Duodenal mucosa (tissue), 2 donors: ENCODE measurements around the gene ANKFY1.

Experiments
- H3K27ac ChIP-seq: one replicate; pipeline ENCODE4 v1.7.0; 2013; ENCODE audit warnings: low read depth, low read length
- H3K27me3 ChIP-seq, 2 donors: one replicate each; pipeline ENCODE4 v1.7.0; 2013; ENCODE audit warnings: low read length in 2 of 2, control low read depth in 1 of 2; ENCODE audit not compliant: insufficient read depth in 2 of 2, control insufficient read depth in 1 of 2
- H3K36me3 ChIP-seq, 2 donors: one replicate each; pipeline ENCODE4 v1.7.0; 2013; ENCODE audit warnings: low read length in 2 of 2, control low read depth in 1 of 2; ENCODE audit not compliant: insufficient read depth in 2 of 2, control insufficient read depth in 1 of 2
- H3K4me1 ChIP-seq, 2 donors: one replicate each; pipeline ENCODE4 v1.7.0; 2013; ENCODE audit warnings: low read length in 2 of 2, control low read depth in 1 of 2; ENCODE audit not compliant: insufficient read depth in 2 of 2, control insufficient read depth in 1 of 2
- H3K4me3 ChIP-seq, 2 donors: one replicate each; pipeline ENCODE4 v1.7.0; 2013; ENCODE audit warnings: low read length in 2 of 2, low read depth in 1 of 2
- H3K9ac ChIP-seq, 2 donors: one replicate each; pipeline ENCODE4 v1.7.0; 2013; ENCODE audit warnings: low read length in 2 of 2, low read depth in 1 of 2
- H3K9me3 ChIP-seq, 2 donors: one replicate each; pipeline ENCODE4 v1.7.0; 2013; ENCODE audit warnings: low read length in 2 of 2, control low read depth in 1 of 2; ENCODE audit not compliant: control insufficient read depth in 1 of 2

Gene ANKFY1

DNA sequence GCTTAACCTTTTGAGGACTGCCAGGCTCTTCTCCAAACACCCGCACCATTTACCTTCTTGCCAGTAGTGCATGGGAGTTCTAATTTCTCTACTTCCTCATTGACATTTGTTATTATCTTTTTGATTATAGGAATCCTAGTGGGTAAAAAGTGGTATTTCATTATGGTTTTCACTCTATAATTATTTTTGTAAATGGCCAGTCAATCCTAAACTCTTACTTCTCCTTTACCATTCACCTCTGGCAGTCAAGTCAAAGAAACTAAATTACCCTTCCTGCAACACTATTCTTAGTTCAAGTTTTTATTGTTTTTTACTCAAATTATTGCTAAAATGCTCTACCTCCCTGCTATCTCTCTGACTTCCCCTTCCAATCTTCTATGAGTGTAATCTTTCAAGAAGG, 29.8 kb upstream of the ANKFY1 start:
- no peak overlapping the region for H3K27ac ChIP-seq
- H3K9ac ChIP-seq = no peak overlapping the region
- H3K4me3 ChIP-seq = no peak overlapping the region
- no peaks in the 10 kb centered on the region for H3K4me1 ChIP-seq
- no peaks in the 10 kb centered on the region for H3K27me3 ChIP-seq
- H3K36me3 ChIP-seq = peaks cover 0 to 13% of the 10 kb centered on the region in 2 donors
- no peaks in the 10 kb centered on the region for H3K9me3 ChIP-seq

DNA sequence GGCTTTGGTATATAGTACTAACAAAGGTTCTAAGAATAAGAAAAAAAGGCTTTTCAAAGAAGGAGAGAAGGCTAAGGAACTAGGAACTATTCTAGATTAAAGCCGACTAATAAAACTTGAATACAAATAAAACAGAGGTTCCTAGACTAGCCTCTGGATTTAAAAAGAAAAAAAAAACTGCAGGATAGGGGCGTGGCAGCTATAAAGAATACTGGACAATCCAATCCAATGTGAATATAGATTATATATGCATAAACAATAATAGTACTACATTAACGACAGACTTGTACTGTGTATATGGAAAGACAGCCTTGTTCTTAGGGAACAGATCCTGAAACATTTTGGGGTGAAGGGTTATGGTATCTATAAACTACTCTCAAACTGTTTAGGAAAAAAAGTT, 23.9 kb upstream of the ANKFY1 start:
- no peaks in the 10 kb centered on the region for H3K4me1 ChIP-seq
- peaks cover 0 to 13% of the 10 kb centered on the region in 2 donors for H3K36me3 ChIP-seq
- no peak overlapping the region for H3K27ac ChIP-seq
- no peaks in the 10 kb centered on the region for H3K9me3 ChIP-seq
- H3K9ac ChIP-seq = no peak overlapping the region
- no peaks in the 10 kb centered on the region for H3K27me3 ChIP-seq
- H3K4me3 ChIP-seq = no peak overlapping the region

DNA sequence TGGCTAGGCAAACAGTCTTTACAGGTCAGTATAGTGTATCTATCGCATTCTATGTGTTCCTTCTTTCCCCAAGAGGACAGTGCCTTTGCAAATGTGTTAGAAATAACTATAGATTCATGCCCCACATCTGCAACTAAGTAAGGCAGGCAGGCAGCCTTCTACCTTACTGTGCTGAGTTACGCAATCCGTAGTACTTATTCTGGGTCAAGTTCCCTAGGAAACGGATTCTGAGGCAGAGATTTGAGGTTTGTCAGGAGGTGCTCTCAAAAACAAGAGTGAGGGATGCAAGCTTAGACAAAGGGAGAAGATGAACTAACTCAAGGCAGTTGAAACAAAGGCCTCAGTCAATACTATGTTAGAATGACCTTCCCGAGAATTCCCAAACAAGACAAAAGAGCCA, 12.7 kb upstream of the ANKFY1 start:
- no peaks in the 10 kb centered on the region for H3K9me3 ChIP-seq
- no peak overlapping the region for H3K4me3 ChIP-seq
- H3K27me3 ChIP-seq = no peaks in the 10 kb centered on the region
- H3K9ac ChIP-seq = no peak overlapping the region
- H3K4me1 ChIP-seq = no peaks in the 10 kb centered on the region
- H3K36me3 ChIP-seq = peaks cover 6 to 30% of the 10 kb centered on the region in 2 donors
- H3K27ac ChIP-seq = no peak overlapping the region

DNA sequence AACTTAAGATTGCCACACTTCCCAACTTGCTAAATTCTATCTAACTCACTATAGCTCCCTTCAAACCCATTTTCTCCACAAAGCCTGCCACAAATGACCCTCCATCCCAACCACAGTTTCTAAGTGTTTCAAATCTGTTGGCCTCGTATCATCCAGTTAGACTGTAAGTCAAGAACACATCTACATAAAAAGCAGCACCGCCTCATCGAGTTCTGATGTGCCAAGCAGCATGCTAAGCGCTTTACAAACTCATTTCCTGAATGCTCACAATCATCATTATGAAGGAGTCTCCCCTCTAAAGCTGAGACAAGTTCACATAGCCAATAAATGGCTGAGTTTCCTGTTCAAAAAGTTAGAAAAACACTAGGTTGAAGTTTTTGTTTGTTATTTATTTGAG, 9.2 kb upstream of the ANKFY1 start:
- Histone ChIP-seq H3K9ac (no peak overlapping the region), H3K9me3 (no peaks in the 10 kb centered on the region), H3K27ac (no peak overlapping the region), H3K27me3 (no peaks in the 10 kb centered on the region), H3K36me3 (peaks cover 6 to 28% of the 10 kb centered on the region in 2 donors), H3K4me1 (no peaks in the 10 kb centered on the region), H3K4me3 (no peak overlapping the region)

DNA sequence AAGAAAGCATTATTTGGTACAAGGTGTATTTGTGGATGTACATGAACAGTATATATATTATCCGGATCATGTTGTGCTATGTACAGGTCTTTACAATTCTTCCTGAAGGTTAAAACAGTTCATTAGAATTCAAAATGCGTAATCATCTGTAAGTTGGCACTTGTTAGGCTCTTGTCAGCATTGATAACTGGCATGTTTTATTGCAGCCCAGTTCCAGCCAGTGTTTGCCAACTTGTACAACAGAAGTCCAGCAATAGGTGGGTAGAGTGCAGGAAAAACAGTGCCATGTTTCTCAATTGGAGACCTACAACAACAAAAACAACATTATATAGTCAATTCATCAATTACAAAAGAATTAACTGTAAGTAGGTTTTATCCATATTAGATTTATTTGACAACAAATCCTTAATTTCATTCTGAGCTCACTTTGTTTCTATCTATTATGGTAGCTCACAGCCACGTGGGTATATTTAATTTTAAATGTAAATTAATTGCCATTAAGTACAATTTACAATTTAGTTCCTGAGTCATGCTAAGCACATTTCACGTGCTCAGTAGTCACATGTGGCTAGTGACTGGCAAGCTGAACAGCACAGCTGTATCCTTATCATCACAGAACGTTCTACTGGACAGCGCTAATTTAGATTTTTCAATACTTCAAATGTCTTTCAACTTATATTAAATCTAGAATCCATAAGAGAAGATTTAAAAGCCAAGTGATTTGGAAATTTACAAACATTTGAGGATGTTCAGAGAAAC, 8.6 kb upstream of the ANKFY1 start:
- H3K4me1 ChIP-seq = no peaks in the 10 kb centered on the region
- peaks cover 6 to 29% of the 10 kb centered on the region in 2 donors for H3K36me3 ChIP-seq
- H3K9me3 ChIP-seq = no peaks in the 10 kb centered on the region
- H3K4me3 ChIP-seq = no peak overlapping the region
- no peaks in the 10 kb centered on the region for H3K27me3 ChIP-seq
- H3K27ac ChIP-seq = no peak overlapping the region
- no peak overlapping the region for H3K9ac ChIP-seq

DNA sequence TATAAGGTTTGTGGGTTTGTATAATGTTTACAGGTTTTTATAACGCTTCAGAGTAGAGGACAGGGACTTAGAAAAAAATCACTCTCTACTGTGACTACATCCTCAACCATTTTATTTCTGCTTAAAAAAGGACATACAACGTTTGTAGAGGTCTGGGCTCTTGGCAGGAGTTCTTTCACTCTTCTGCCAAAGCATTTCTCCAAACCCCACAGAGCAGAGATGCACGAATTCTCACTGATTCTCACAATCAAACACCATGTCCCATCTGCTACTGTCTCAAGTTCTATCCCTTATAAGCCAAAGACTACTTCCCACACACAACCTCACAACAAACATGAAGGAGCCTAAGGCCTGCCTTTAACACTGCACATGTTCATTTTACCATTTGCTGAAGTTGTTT, 7.0 kb upstream of the ANKFY1 start:
- Histone ChIP-seq H3K27me3 (no peaks in the 10 kb centered on the region), H3K4me1 (no peaks in the 10 kb centered on the region), H3K27ac (no peak overlapping the region), H3K9me3 (no peaks in the 10 kb centered on the region), H3K4me3 (no peak overlapping the region), H3K9ac (no peak overlapping the region), H3K36me3 (peaks cover 6 to 20% of the 10 kb centered on the region in 2 donors)

DNA sequence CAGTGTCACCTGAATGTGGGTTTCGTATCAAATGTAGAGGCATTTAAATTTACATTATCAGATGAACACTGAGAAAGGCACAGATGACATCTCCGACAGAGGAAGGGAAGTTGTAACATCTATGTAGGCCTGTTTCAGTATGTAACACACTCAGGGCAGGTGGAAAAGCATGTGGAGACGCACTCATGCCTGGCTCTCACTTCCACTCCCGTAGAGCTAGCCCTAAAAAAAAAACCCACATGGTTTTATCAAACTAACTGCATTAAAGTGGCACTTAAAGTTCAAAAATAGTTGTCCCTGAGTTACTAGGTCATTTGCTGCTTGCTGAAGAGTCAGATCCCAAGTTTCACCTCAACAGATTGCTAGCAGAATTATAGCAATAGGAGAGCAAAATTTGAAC, 6.1 kb upstream of the ANKFY1 start:
- H3K27ac ChIP-seq = no peak overlapping the region
- peaks cover 6 to 20% of the 10 kb centered on the region in 2 donors for H3K36me3 ChIP-seq
- no peaks in the 10 kb centered on the region for H3K27me3 ChIP-seq
- no peaks in the 10 kb centered on the region for H3K4me1 ChIP-seq
- no peak overlapping the region for H3K9ac ChIP-seq
- no peaks in the 10 kb centered on the region for H3K9me3 ChIP-seq
- H3K4me3 ChIP-seq = no peak overlapping the region

DNA sequence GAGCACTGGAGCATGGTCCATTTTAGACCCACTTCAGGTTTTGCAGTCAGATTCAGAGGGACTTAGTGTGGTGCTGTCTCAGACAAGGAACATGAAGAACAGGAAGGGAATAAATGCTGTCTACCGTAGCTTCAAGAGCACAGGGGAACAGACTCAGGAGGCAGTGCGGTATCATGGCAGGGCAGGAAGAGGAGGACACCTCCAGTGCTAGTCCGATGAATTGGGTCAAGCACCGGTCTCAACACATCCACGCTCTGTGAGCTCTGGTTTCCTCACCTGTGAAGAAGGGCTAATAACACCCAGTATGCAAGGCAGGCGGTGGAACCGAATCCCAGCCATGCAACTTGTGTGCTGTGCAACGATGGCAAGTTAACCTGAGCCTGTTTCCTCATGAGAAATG, 3.6 kb upstream of the ANKFY1 start:
- Histone ChIP-seq H3K4me3 (no peak overlapping the region), H3K9me3 (no peaks in the 10 kb centered on the region), H3K4me1 (peaks cover 5 to 15% of the 10 kb centered on the region in 2 donors), H3K36me3 (peaks cover 6 to 20% of the 10 kb centered on the region in 2 donors), H3K27ac (no peak overlapping the region), H3K27me3 (no peaks in the 10 kb centered on the region), H3K9ac (no peak overlapping the region)

DNA sequence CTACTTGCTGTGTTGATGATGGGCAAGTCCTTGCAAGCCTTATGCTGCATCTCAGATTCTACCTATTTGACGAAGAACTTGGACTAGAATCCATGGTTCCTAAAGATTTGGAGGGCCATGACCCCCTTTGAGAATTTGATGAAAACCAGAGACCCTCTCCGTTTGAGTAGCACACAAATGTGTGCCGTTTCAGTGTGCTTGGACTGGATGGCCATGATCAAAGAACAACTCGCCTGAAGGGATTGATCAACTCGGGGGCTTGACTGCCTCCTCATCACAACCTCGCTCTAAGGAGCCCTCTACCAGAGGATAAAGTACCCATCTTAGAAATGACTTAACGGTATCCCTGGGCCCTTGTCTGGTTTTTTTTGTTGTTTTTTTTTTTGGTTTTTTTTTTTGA, 2.8 kb upstream of the ANKFY1 start:
- Histone ChIP-seq H3K4me3 (no peak overlapping the region), H3K27me3 (no peaks in the 10 kb centered on the region), H3K27ac (no peak overlapping the region)

DNA sequence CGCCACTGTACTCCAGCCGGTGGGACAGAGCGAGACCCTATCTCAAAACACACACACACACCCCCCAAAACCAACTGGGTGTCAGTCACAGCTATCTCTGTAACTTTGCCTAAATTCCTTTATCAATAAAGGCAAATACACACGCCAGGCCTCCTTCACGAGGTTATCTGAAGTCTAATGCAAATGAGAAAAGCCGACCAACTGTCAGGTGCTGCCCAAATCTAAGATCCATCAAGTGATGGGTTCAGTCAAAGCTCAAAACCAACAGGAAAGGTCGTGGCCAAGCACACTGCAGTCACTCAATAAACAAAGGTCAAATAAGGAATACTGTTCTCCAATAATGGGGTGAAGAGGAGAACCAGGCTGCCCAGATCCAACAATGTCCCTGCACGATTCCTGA, 1.1 kb downstream of the ANKFY1 start:
- H3K4me3 ChIP-seq = peak overlapping the region; percentile 88 to 96
- peaks cover 5 to 15% of the 10 kb centered on the region in 2 donors for H3K4me1 ChIP-seq
- H3K9me3 ChIP-seq = peaks cover 5 to 6% of the 10 kb centered on the region in 2 donors
- peak overlapping the region; percentile 86 to 97 for H3K9ac ChIP-seq
- H3K27ac ChIP-seq = no peak overlapping the region
- H3K27me3 ChIP-seq = no peaks in the 10 kb centered on the region
- H3K36me3 ChIP-seq = peaks cover 0 to 15% of the 10 kb centered on the region in 2 donors

More for the DNA sequence above, 2.8 kb upstream of the ANKFY1 start:
- peaks cover 6 to 20% of the 10 kb centered on the region in 2 donors for H3K36me3 ChIP-seq
- H3K9ac ChIP-seq = no peak overlapping the region
- no peaks in the 10 kb centered on the region for H3K9me3 ChIP-seq
- H3K4me1 ChIP-seq = peaks cover 5 to 15% of the 10 kb centered on the region in 2 donors
